Activated B cell treated with CpG ODN at 0.5 μM for 24 hours (primary cell): ENCODE measurements around the gene APBB2. TPM values are rescaled to one million over a fixed set of nuclear protein-coding genes. Genes with fewer than 3 reads are reported as not detected.

ENCODE experiments used
- ATAC-seq: fragments of 200-7000 bp; cut with Tn5 transposase; one replicate; pipeline ENCODE4 v1.10.0; 2021; ENCODE audit warnings: low read depth, mild to moderate bottlenecking, moderate library complexity
- CTCF ChIA-PET: fragments of 350-600 bp; sonication (Branson Sonifier 250); formaldehyde crosslinking; loops from one replicate; lab custom pipeline; 2021; ENCODE audit warnings: antibody characterized with exemption; lab: Charles Lee
- POLR2A ChIA-PET: fragments of 350-600 bp; sonication (Branson Sonifier 250); formaldehyde crosslinking; loops from one replicate; lab custom pipeline; 2021; ENCODE audit warnings: antibody characterized with exemption; lab: Charles Lee
- DNase-seq: peaks from one replicate; pipeline ENCODE4 v3.0.0; 2022
- H3K27ac Mint-ChIP-seq: one replicate; pipeline ENCODE4 v1.8.0; 2020; ENCODE audit warnings: mixed read lengths
- H3K27me3 Mint-ChIP-seq: one replicate; pipeline ENCODE4 v1.8.0; 2021; ENCODE audit warnings: mixed read lengths
- H3K36me3 Mint-ChIP-seq: one replicate; pipeline ENCODE4 v1.8.0; 2021; ENCODE audit warnings: low read depth, mixed read lengths
- H3K4me1 Mint-ChIP-seq: one replicate; pipeline ENCODE4 v1.8.0; 2021; ENCODE audit warnings: mixed read lengths
- H3K4me3 Mint-ChIP-seq: one replicate; pipeline ENCODE4 v1.8.0; 2020; ENCODE audit warnings: mild to moderate bottlenecking, mixed read lengths
- H3K9me3 Mint-ChIP-seq: one replicate; pipeline ENCODE4 v1.8.0; 2020; ENCODE audit warnings: mixed read lengths
- CTCF ChIP-seq: fragments of 200-600 bp; IDR thresholded peaks from one replicate; pipeline ENCODE4 v1.8.0; 2022; ENCODE audit warnings: antibody characterized with exemption, mild to moderate bottlenecking
- intact Hi-C: fragments of 100-400 bp; cut with micrococcal nuclease; formaldehyde crosslinking; loops from one replicate; pipeline ENCODE4 v1.15.1; 2024
- total RNA-seq: library from RNA; stranded (reverse); gene quantifications from 2 replicates; pipeline ENCODE4 v1.2.3, GENCODE V29; 2022

The APBB2 gene
- total RNA-seq, 1 donor from 2014 or later: 3.7 TPM

GRCh38 chr4:40915318-40916217, 298.8 kb downstream of the APBB2 start:
- no peak overlapping the region for H3K4me3 Mint-ChIP-seq
- no peaks in the 10 kb centered on the region for H3K36me3 Mint-ChIP-seq
- ATAC-seq: no peak
- no peaks in the 10 kb centered on the region for H3K27me3 Mint-ChIP-seq
- DNase-seq: no peak
- ChIA-PET POLR2A (no interaction called here), CTCF (interaction anchor here (0.6 to 1.2 kb wide), 3 partner anchors 9 to 766 kb away, joined by 3 to 4 read pairs (median 4); no protein-coding TSS in a partner anchor)
- intact Hi-C loops: no loop called here
- TF ChIP-seq CTCF: no peak
- no peak overlapping the region for H3K27ac Mint-ChIP-seq
- H3K4me1 Mint-ChIP-seq: no peaks in the 10 kb centered on the region
- no peaks in the 10 kb centered on the region for H3K9me3 Mint-ChIP-seq

DNA sequence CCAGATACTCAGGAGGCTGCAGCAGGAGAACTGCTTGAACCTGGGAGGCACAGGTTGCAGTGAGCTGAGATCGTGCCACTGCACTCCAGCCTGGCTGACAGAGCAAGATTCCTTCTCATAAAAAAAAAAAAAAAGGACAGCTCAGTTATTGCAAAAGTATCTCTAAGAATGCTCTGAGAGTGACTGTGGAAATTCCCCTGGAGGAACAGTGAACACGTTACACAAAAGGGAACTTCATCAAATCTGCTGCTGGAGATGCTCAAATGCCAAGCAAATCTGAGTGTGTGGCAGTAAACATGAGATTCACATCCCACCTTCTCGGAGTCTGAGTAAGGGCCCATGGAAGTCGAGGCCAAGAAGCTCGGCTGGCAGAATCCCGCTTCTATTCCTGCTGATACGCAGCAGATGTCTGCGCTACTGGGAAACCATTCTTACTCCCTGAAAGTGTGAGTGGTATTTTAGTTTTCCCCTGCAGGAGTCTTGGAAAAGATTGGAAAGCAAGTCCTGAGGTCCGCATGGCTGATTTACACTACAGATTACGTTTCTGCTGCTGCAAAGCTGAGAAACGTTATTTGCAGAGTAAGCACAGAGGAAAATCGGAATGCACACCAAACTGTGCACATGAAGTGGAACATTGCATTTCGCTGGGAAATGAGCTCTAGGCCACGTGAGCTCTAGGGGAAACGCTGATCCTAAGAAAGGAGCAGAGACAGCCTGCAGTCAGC, 301.7 kb downstream of the APBB2 start:
- no peak overlapping the region for H3K27ac Mint-ChIP-seq
- CTCF ChIA-PET: interaction anchor here (1.3 to 1.5 kb wide), 2 partner anchors 12 to 16 kb away, joined by 3 to 4 read pairs; no protein-coding TSS in a partner anchor
- H3K36me3 Mint-ChIP-seq: no peaks in the 10 kb centered on the region
- peaks cover 12% of the 10 kb centered on the region for H3K4me1 Mint-ChIP-seq
- no peak for TF ChIP-seq CTCF
- no peak for ATAC-seq
- no peak overlapping the region for H3K4me3 Mint-ChIP-seq
- no peaks in the 10 kb centered on the region for H3K9me3 Mint-ChIP-seq
- POLR2A ChIA-PET: no interaction called here
- no peaks in the 10 kb centered on the region for H3K27me3 Mint-ChIP-seq
- no peak for DNase-seq
- intact Hi-C loops: no loop called here

DNA sequence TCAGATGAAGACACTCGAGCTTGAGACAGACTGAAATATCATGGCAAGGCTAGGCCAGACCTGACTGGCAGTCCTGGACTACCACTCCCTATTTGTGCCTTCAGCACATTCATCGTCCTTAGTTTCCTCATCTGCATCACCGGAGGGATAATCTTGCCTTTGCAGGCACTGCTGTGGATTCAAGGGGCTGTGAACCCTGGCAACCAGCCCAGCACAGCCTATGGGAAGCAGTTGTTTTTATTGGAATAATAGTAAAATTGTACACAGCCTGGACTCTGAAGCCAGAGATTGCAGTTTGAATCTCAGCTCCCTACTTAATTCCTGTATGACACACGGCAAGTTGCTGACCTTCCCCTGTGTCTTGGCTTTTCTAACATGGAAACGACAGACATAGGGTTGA, 303.6 kb downstream of the APBB2 start:
- H3K9me3 Mint-ChIP-seq: no peaks in the 10 kb centered on the region
- no peaks in the 10 kb centered on the region for H3K27me3 Mint-ChIP-seq
- no peak overlapping the region for H3K27ac Mint-ChIP-seq
- ChIA-PET POLR2A (interaction anchor here (0.6 kb wide), 1 partner anchor 59 kb away, joined by 3 read pairs; no protein-coding TSS in a partner anchor), CTCF (interaction anchor here (1.1 to 1.6 kb wide), 3 partner anchors 11 to 15 kb away, joined by 3 to 5 read pairs (median 3); no protein-coding TSS in a partner anchor)
- H3K4me3 Mint-ChIP-seq: no peak overlapping the region
- no peak for ATAC-seq
- peaks cover 12% of the 10 kb centered on the region for H3K4me1 Mint-ChIP-seq
- DNase-seq: no peak
- intact Hi-C loops: no loop called here
- no peak for TF ChIP-seq CTCF
- H3K36me3 Mint-ChIP-seq: no peaks in the 10 kb centered on the region

DNA sequence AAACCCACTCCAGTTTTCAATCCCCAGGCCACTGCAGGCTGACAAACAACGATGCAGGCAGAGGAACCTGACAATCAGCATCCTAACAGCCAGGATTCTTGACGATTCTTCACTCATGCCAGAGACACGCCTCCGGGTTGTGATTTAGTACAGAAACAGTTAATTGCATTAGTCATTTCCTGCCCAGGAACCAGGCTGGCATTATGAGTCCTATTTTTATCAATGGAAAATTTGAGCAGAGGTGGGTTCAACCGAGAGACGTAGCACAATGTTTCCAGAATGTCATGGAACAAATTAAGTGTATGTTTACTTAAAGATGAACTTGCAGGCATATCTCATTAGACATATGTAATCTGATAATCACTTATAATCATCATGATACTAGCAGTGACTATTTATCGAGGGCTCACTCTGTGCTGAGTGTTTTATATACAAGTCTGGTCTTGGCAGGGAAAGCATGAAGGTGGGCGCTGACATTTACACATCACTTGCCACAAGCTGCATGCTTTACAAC, 304.9 kb downstream of the APBB2 start:
- no peak for DNase-seq
- ChIA-PET CTCF (interaction anchor here (0.6 to 1.6 kb wide), 2 partner anchors 16 to 31 kb away, joined by 3 to 5 read pairs; no protein-coding TSS in a partner anchor), POLR2A (no interaction called here)
- Mint-ChIP-seq H3K9me3 (no peaks in the 10 kb centered on the region), H3K4me3 (no peak overlapping the region), H3K36me3 (no peaks in the 10 kb centered on the region), H3K27ac (no peak overlapping the region), H3K4me1 (peaks cover 12% of the 10 kb centered on the region), H3K27me3 (no peaks in the 10 kb centered on the region)
- intact Hi-C loops: loop anchor here (10.0 kb wide), 1 partner anchor 535 kb away; no protein-coding TSS in a partner anchor
- no peak for TF ChIP-seq CTCF
- peak; percentile 56 for ATAC-seq
